ENCODE results near the gene MPG. TPM values are rescaled to one million over a fixed set of nuclear protein-coding genes. Genes with fewer than 3 reads are reported as not detected.

Gene MPG
- total RNA-seq, 1 donor from 2014 or later: 56.5 TPM

GRCh38 chr16:78444-79150, 572 bp downstream of the MPG start:
- Histone ChIP-seq H3K4me2 (ENCODE audit: low read length) (peak overlapping the region; percentile 98), H3K4me1 (ENCODE audit: insufficient read depth, low read length) (peaks cover 56% of the 10 kb centered on the region), H3K4me3 (ENCODE audit: insufficient read depth, low read depth, low read length) (peak overlapping the region; percentile 69), H4K20me1 (ENCODE audit: insufficient read depth, low read length) (peaks cover 17% of the 10 kb centered on the region), H3K9me3 (ENCODE audit: insufficient read depth, low read depth, low read length) (no peaks in the 10 kb centered on the region), H2AFZ (ENCODE audit: low read depth, low read length) (peak overlapping the region; percentile 38), H3K36me3 (ENCODE audit: insufficient read depth, low read length) (peaks cover 2% of the 10 kb centered on the region), H3K27ac (ENCODE audit: low read depth, low read length) (peak overlapping the region; percentile 70), H3K27me3 (ENCODE audit: insufficient read depth, low read length) (no peaks in the 10 kb centered on the region), H3K79me2 (ENCODE audit: insufficient read depth, low read length) (peaks cover 13% of the 10 kb centered on the region), H3K9ac (ENCODE audit: low read length) (peak overlapping the region; percentile 89)
- Mint-ChIP-seq H3K36me3 (ENCODE audit: low read depth, unreplicated experiment) (peaks cover 6% of the 10 kb centered on the region), H3K27me3 (ENCODE audit: low read depth, unreplicated experiment) (no peaks in the 10 kb centered on the region), H3K4me1 (ENCODE audit: low read depth, unreplicated experiment) (peaks cover 35% of the 10 kb centered on the region), H3K9me3 (ENCODE audit: unreplicated experiment) (no peaks in the 10 kb centered on the region), H3K4me3 (ENCODE audit: unreplicated experiment) (peak overlapping the region; percentile 93), H3K27ac (ENCODE audit: unreplicated experiment) (no peak overlapping the region)
- no peak for FAIRE-seq
- peak; percentile 51 for DNase-seq (ENCODE audit: low read depth)
- TF ChIP-seq EZH2 (IDR thresholded peaks at IDR 0.05; ENCODE audit: insufficient read depth, low read length) (no peak), CTCF (IDR thresholded peaks at IDR 0.05; ENCODE audit: insufficient read depth, low read depth, low read length) (no peak)

- Histone ChIP-seq H4K20me1 (ENCODE audit: insufficient read depth, low read length) (peaks cover 25% of the 10 kb centered on the region), H3K4me2 (ENCODE audit: low read length) (peak overlapping the region; percentile 98), H3K9me3 (ENCODE audit: insufficient read depth, low read depth, low read length) (no peaks in the 10 kb centered on the region), H3K27ac (ENCODE audit: low read depth, low read length) (no peak overlapping the region), H3K4me1 (ENCODE audit: insufficient read depth, low read length) (peaks cover 58% of the 10 kb centered on the region), H3K36me3 (ENCODE audit: insufficient read depth, low read length) (peaks cover 2% of the 10 kb centered on the region), H3K79me2 (ENCODE audit: insufficient read depth, low read length) (peaks cover 13% of the 10 kb centered on the region), H2AFZ (ENCODE audit: low read depth, low read length) (no peak overlapping the region), H3K4me3 (ENCODE audit: insufficient read depth, low read depth, low read length) (peak overlapping the region; percentile 69), H3K9ac (ENCODE audit: low read length) (peak overlapping the region; percentile 89), H3K27me3 (ENCODE audit: insufficient read depth, low read length) (no peaks in the 10 kb centered on the region)
- H3K4me3 Mint-ChIP-seq (ENCODE audit: unreplicated experiment): peak overlapping the region; percentile 93
- peaks cover 10% of the 10 kb centered on the region for H3K36me3 Mint-ChIP-seq (ENCODE audit: low read depth, unreplicated experiment)
- H3K27ac Mint-ChIP-seq (ENCODE audit: unreplicated experiment): no peak overlapping the region
- FAIRE-seq (no peak), DNase-seq (ENCODE audit: low read depth) (no peak)
- no peak for TF ChIP-seq EZH2 (IDR thresholded peaks at IDR 0.05; ENCODE audit: insufficient read depth, low read length)
- no peak for TF ChIP-seq CTCF (IDR thresholded peaks at IDR 0.05; ENCODE audit: insufficient read depth, low read depth, low read length)
- no peaks in the 10 kb centered on the region for H3K9me3 Mint-ChIP-seq (ENCODE audit: unreplicated experiment)
- H3K27me3 Mint-ChIP-seq (ENCODE audit: low read depth, unreplicated experiment): no peaks in the 10 kb centered on the region
- H3K4me1 Mint-ChIP-seq (ENCODE audit: low read depth, unreplicated experiment): peaks cover 35% of the 10 kb centered on the region
These were observed 1.4 kb downstream of the MPG start for GRCh38 chr16:79151-80054.
